HG03342 (cell line): ENCODE measurements around the gene PRSS23.
"Not testable (repeated sequence)": the region's sequence is repeated elsewhere in the genome, so short reads cannot be mapped to it uniquely, and the experiment has no call there.

Experiments
- ATAC-seq: cut with Tn5 transposase; IDR thresholded peaks from one replicate; pipeline ENCODE4 v1.9.1; 2021; ENCODE audit warnings: mild to moderate bottlenecking, moderate library complexity; ENCODE audit not compliant: unreplicated experiment

PRSS23 gene, protein sequence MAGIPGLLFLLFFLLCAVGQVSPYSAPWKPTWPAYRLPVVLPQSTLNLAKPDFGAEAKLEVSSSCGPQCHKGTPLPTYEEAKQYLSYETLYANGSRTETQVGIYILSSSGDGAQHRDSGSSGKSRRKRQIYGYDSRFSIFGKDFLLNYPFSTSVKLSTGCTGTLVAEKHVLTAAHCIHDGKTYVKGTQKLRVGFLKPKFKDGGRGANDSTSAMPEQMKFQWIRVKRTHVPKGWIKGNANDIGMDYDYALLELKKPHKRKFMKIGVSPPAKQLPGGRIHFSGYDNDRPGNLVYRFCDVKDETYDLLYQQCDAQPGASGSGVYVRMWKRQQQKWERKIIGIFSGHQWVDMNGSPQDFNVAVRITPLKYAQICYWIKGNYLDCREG

DNA sequence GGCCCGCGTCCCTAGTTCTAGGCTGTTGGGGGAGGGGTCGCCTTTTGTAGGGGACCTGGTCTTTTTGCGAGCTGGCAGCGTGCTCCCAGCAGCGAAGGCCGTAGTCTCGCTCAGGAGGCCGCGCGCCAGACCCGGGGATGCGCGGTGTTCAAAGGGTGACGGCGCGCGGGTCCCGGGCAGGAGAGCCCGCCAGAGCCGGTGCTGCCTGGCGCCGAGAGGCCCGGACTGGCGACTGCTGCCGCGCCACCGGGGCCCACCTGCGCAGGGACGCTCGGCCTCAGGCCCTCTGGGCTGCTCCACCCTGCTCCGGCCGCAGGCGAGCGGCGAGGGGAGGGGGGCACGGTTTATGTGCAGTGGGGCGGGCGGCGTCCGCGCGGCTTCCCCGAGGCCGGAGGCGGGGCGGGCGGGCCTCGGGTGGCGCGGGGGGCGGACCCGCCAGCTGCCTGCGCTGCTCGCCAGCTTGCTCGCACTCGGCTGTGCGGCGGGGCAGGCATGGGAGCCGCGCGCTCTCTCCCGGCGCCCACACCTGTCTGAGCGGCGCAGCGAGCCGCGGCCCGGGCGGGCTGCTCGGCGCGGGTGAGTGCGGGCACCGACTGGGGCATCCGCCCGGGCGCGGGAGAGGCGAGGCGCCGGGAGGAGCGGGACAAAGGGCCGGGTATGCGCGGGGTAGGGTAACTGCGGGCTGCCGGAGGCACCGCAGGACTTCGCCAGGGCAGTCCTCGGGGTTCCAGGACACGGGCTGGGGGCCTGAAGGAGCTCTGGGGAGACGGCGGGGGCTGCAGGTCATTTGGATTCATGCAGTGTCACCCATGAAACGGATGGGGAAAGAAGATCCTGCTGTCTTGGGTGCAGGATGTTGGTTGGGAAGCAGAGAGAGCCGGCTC, at the start of gene PRSS23:
PRSS23 (plus strand) TSS at position 467 of the 884 bp plus-strand sequence. CDS start 7,102 bp downstream, outside the sequence.
- no peak for ATAC-seq

DNA sequence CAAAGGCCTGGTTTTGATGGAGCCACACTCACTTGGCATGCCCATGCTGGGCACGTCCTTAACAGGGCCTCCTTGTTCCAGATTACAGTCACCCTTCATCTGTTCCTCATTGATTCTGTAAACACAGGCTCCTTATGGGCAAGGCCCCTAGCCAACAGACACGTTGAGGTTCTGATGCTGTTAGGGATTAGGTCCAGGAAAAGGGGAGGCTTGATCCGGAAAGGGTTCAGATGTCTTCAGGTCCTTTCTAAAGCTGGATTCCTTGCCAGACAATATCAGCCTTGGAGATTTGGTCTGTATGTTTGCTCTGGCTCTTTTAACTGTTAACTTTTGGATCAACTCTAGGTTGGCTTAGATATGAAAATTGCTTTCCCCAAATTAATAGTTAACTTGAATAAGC, 46.9 kb upstream of the PRSS23 start:
- no peak for ATAC-seq

DNA sequence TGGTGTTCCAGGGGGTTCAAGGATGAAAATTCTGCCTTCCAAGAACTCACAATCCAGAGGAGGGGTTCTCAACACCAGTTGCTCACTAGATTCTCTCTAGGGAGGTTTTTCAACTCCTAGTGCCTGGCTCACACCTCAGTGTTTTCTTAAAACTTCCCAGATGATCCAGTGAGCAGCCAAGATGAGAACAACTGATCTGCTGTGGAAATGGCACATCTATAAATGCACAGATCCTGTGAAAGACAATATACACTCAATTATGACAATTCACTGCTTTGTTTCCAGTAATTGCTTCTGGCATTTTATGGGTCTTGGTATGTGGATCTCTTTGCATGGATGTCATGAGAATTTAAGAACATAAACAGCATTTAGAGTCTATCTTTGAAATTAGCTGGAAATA, 45.2 kb upstream of the PRSS23 start:
- ATAC-seq = no peak

DNA sequence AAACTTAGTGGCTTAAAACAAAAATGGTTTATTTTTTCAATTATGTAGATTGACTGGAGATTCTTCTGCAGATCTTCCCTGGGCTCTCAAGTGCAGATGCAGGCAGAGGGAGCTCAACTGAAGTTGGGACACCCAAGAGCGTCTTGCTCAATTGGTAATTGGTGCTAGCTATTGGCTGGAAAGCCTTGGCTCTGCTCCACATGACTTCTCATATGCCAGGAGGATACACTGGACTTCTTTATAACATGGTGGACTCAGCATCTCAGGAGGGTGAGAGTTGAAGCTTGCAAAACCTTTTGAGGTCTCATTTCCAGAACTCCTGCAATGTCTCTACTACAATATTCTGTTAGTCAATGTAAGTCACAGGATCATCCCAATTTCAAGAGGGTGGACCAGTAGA, 42.2 kb upstream of the PRSS23 start:
- ATAC-seq = no peak

DNA sequence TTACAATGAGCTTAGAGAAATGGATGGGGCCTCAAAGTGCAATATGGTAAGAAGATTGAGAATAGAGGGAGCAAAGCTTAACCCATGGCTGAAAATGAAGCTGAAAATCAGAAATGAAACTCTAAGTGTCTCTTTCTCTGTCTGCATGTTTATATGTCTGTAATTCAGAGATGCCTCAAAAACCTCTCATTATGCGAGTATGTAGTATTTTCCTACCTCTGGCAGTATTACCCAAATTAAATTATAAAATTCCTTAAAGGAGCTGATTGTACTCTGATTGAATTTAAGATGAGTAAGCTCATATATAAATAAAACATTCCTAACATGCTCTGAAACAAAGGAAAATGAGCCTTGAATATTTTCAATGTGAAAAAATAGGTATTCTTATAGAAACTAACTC, 39.8 kb upstream of the PRSS23 start:
- no peak for ATAC-seq

DNA sequence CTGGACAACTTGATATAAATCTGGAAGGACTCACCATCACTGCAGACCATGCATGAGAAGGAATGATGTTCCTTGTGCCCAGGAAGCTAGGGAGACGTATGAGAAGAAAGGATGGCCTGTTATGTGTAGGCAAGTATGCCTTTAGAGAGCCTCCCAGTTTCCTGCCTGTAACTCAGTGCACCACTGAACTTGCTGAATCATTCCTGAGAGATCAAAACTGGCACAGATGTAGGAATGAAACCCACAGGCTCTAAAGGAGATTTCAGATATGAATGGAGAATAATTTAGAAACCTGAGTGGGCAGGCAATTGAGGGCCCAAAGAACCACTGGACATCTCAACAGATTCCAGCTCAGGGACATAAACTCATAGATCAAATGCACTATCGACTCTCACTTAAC, 38.4 kb upstream of the PRSS23 start:
- no peak for ATAC-seq

DNA sequence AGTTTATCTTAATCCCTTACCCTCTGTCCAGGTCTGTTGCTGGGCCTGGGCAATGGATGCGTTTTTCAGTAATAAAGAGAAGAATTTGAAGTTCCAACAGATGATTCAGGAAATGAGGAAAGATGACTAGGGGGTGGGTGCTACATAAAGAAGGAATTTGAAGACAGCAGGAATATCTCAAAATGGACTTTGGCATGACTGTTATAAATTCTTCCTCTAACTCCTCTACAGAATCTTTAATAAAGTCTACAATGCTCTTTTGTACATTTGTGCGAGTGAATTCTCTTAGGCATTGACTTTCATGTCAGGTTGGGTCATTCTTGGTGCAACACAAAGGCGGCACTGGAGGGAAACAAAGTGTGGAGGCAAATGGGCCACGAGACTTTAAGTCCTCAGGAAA, 35.1 kb upstream of the PRSS23 start:
- ATAC-seq = no peak

DNA sequence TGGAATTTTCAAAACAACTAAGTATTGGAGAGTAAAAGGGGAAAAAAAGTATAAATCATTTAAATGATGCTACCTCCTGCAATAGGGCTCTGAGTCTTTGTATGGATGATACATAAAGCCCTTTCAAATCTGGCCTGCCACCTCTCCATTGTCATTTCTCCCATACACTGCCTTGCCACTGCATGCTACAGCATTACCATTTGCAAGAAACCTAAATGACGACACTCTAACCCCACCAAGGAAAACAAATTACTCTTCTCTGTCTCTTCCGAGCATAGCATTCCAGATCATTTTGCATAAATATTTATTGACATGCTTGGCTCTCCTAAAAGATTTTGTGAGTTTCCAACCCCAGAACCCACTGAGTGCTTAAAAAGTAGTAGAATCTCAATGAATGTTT, 34.5 kb upstream of the PRSS23 start:
- no peak for ATAC-seq

DNA sequence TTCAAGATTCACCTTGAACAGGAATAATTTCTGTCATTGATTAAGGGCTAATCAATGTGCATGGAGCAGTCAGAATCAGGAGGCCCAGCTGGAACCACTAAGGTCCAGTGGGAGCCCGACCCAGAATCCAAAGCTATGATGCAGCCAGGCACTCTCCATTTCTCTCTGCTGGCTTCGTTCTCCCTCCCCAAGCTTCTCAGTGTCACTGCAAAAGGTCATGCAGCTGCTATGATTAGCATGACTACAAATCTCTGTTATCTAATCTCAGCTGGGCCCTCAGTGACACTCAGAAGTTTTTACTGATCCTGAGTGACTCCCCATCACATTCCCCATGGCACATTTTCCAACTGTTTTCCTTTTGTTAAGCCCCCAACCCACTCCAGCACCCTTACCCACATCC, 31.1 kb upstream of the PRSS23 start:
- ATAC-seq = no peak

DNA sequence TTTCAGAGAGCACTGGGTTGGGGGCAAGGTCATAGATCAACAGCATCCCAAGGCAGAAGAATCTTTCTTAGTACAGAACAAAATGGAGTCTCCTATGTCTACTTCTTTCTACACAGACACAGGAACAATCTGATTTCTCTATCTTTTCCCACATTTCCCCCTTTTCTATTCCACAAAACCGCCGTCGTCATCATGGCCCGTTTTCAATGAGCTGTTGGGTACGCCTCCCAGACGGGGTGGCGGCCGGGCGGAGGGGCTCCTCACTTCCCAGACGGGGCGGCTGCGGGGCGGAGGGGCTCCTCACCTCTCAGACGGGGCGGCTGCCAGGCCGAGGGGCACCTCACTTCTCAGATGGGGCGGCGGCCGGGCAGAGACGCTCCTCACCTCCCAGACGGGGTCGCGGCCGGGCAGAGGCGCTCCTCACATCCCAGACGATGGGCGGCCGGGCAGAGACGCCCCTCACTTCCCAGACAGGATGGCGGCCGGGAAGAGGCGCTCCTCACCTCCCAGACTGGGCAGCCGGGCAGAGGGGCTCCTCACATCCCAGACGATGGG, 29.8 kb upstream of the PRSS23 start:
- not testable (repeated sequence) for ATAC-seq

DNA sequence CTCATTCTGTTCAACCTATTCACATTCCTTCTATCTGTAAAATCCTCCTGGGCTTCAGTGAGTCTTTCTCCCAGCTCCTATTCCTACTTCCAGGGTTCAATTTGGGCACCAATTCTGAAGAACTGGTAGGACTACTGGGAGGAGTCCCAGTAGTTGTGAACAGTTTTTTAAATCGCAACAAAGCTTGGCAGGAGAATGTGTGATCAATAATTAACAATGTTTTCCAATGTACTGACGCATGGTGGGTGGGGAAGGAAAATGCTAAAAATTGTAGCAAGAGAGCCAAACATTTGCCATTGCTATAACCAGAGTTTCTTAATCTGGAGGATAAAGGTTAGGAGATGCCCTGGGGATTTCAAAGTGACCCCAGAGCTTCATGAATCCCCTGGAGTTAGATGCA, 27.3 kb upstream of the PRSS23 start:
- ATAC-seq = no peak

DNA sequence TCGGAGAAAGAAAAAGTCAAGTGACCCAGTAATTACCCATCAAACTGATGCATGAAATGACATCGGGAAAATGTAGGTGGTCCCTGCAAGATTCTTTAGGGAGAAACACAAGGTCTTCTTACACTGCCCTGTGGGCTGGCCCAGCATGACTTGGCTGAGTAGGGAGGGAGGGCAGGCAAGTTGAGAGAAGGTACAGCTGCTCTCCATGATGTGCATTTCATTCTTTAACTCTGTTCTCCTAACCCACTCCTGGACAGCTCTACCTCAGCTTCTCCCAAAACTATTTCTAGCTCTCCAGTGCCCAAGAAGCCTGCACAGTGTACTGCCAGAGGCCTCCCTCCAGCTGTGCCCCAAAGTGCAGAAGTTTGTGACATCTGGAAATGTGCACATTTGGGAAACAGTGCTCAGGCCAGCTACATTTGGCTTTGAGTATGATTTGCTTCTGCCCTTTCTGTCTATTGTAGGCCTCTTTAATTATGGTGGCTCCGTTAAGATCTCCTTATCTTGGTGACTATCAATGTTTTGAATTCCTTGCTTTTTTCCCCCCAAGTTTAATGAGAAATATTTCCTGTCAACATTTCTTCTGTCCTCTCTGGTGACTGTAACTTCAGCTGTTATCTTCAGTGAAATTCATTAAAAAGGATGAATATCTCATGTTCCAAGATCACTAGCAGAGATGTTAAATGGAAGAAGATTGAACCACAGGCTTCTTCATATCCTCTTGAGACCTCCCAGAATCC, 26.7 kb upstream of the PRSS23 start:
- no peak for ATAC-seq

DNA sequence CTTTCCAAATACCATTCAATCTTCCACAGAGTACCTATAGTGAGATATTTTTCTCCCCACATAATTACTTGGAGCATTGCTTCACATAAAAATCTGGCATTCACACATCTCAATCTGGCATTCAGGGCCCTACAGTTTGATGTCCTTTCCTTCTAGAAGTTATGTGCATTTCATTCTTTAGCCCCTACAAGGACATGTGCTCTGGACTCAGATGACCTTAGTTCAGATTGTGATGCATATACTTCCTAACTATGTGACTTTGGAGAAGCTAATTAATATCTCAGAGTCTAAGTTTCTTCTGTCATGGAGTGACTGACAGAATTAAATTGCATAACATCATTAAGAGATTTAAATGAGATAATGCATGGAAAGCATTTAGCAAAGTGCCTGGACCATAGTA, 25.9 kb upstream of the PRSS23 start:
- no peak for ATAC-seq

DNA sequence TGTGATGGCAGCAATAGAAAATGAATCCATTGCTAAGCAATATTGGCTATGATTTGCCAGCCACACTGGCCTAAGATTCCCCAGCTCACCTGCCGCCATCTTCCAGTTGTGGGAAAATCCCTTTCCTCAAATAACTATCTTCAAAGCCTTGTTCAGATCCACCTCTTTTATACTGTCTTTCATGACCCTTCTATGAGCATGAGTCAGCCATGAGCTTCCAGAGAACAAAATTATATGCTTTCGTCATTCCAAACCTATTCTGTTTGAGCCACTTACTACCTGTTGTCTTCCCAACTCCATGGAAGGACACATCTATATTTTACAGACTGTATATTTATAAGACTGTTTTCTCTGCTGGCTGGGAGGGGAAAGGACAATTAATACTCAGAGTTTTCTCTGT, 25.0 kb upstream of the PRSS23 start:
- no peak for ATAC-seq

DNA sequence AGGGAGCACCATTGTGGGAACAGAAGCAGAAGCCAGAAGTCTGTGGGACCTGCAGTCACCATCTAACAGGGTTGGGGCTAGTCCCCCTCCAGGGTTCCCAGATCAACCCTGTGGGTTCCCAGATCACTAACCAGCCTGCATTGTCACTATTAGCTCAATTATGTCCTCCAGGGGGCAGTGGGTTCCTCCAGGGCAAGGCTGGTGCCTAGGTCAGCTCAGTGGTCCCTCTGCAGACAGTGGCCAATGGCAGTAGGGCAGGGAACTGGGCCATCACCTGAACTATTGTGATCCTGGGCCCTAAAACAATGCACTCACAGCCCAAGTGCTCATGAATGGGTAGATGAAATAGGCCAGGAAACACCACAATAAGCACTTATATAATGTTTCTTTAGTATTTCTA, 18.8 kb upstream of the PRSS23 start:
- ATAC-seq = no peak

DNA sequence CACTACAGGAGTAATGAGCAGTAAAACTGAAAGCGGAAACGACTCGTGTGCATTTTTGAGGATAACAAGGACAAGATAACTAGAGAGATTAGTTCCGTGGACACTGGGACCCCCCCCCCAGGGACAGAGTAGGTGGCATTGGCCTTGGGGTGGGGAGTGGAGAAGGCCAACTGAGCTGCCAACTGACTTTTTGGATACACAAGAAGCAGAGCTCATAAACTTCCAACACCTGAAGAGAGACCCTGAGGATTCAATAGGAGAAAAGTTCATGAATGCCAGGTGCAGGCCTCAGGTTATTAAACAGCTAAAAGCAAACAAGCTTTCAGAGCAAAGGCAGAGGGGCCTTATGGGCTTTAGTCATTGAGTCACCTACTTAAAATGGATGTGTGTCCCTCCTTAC, 17.6 kb upstream of the PRSS23 start:
- no peak for ATAC-seq

DNA sequence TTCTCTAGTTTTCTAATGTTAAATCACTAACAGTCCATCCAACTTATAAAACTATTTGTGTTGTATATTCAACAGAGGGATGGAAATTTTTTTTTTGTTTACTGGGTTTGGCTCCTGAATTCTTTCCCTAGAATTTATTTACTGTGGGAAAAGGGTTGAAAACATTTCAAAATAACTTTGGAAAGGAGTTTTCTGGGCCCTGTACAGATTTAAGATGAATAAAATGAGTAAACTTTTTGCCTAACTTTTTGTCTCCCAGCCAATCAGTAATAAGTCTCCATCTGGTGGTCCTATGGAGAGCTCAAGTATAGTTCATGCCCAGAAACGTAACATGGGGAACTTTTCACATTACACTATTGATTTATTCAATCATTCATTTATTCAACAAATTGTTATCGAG, 16.7 kb upstream of the PRSS23 start:
- no peak for ATAC-seq

DNA sequence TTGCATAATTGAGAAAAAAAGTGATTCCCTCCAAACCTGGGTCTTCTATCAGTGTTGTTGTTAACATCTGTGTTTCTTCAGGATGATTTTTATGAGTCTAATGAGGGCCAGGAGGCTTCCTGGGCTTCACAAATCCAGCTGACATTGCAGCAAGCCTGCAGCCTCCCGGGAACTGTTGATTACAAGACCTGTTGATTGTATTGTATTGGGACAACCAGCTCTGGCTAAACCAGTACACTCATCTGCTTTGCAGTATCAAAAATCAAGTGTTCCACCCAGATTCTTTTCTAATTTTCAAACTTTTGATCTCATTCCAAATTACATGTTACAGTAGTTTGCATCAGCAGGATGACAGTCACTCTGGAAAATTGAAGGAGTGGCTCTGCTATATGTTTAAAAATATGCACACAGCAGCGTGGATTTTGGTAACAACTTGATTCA, 16.1 kb upstream of the PRSS23 start:
- ATAC-seq = no peak

DNA sequence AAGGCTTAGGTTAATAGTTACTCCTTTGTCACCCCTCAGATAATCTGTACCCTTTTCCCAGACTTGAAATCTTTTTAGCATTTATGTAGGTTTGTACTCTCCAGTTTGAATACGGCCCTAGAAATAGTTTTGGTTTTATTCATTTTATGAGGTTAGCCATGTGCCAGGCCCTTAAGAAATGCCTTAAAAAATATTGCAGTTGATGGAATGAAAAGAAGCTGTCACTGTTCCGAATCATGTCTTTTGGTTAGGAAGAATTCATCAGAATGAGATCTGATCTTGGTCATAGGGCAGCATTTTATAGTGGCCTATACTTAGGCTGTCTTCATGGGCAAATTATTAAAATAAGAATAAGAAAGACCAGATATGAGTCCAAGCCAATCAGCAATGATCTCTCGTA, 14.8 kb upstream of the PRSS23 start:
- no peak for ATAC-seq

DNA sequence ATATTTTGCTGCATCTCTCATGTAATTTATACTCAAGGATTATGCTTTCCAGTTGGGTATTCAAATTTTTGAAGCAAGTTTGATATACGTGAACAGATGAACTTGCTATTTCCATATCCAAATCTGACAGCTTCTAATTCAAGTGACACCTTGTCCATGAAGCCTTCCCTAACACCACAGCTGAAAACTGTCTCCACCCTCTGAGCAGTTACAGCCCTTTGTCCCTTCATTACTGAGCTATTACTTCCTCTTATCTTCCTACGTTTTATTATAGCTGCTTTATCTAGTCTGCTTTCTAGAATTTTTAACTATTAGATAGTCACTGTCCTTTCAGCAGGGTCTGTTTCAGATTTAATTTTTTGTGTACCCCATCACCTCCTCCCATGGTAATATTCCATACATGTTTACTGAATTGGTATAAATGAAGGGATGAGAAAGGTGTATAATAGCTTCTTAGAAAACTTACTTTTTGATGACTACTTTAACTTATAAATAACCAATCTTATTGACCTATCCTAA, 13.3 kb upstream of the PRSS23 start:
- no peak for ATAC-seq

DNA sequence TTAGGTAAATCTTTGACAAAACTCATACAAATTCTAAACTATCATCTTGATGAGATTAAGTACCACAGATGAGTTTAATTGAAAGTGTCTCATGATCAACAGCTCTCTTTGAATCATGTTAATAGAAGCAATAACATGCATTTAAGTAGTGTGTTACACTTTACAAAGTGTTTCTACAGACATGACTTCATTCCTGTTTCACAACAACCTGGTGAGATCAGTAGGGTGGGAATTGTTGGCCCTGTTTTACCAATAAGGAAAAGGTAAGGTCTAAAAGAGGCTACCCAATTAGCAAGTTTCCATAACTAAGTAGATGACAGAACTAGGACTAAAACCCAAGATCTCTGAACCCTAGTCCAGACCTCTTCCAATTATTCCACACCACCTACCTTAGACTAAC, 12.7 kb upstream of the PRSS23 start:
- ATAC-seq = no peak
